ENCODE results near the gene FRRS1L.

DNA sequence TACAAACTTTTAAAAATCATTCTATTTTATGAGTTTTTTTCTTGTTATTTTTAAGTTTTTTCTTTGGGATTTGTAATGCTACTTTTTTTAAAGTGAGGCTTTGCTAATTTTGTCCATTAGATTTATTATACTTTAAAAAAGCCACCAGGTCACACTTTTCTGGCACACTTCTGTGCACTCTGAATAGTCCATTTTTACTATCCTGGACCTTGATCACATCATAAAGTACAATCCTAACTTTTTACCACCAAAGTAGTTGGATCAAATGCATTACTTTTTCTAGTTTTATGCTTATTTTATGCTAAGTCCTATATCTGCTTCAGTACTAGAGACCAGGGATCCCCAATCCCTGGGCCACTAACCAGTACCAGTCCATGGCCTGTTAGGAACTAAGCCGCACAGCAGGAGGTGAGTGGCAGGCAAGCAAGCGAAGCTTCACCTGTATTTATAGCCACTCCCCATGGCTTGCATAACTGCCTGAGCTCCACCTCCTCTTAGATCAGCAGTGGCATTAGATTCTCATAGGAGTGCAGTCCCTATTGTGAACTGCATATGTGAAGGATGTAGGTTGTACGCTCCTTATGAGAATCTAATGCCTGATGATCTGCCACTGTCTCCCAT, 16.0 kb downstream of the FRRS1L start:
- TF ChIP-seq EZH2 (IDR thresholded peaks at IDR 0.05; ENCODE audit: low read length, missing control alignments): no peak
- TF ChIP-seq, protein P1, sequence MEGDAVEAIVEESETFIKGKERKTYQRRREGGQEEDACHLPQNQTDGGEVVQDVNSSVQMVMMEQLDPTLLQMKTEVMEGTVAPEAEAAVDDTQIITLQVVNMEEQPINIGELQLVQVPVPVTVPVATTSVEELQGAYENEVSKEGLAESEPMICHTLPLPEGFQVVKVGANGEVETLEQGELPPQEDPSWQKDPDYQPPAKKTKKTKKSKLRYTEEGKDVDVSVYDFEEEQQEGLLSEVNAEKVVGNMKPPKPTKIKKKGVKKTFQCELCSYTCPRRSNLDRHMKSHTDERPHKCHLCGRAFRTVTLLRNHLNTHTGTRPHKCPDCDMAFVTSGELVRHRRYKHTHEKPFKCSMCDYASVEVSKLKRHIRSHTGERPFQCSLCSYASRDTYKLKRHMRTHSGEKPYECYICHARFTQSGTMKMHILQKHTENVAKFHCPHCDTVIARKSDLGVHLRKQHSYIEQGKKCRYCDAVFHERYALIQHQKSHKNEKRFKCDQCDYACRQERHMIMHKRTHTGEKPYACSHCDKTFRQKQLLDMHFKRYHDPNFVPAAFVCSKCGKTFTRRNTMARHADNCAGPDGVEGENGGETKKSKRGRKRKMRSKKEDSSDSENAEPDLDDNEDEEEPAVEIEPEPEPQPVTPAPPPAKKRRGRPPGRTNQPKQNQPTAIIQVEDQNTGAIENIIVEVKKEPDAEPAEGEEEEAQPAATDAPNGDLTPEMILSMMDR (conservative IDR thresholded peaks at IDR 0.05 in 1 of 2, IDR thresholded peaks at IDR 0.05 in 1 of 2; ENCODE audit: low read depth in 1 of 2, low read length in 2 of 2): no peak
